SW 1271 (cell line): ENCODE data around the gene PLOD1.
A peak's percentile ranks its signal among the peaks of the same experiment; 100 is the strongest.

Experiments
- DNase-seq, 2 experiments: peaks; one replicate each; lab custom pipeline; 2025; lab: John Stamatoyannopoulos, UW

Gene PLOD1

GRCh38 chr1:11978301-11978700, 43.8 kb downstream of the PLOD1 start:
- DNase-seq, result no peak

- DNase-seq, result no peak
Observed at GRCh38 chr1:11979028-11979850, 44.7 kb downstream of the PLOD1 start.

- DNase-seq, result peak; percentile 87 to 93
Observed at GRCh38 chr1:11979851-11980675, 45.5 kb downstream of the PLOD1 start, which contains the start of gene MFN2. TSS of gene MFN2 (plus strand) at chr1:11980444. CDS start at chr1:11989169, 8,725 bp downstream.

GRCh38 chr1:11980676-11980972, 46.1 kb downstream of the PLOD1 start:
- no peak for DNase-seq

GRCh38 chr1:11981378-11982009, 47.0 kb downstream of the PLOD1 start:
- DNase-seq, result no peak

- no peak for DNase-seq
Observed at GRCh38 chr1:11982010-11982392, 47.5 kb downstream of the PLOD1 start.

- no peak for DNase-seq
Observed at GRCh38 chr1:11984121-11984520, 49.6 kb downstream of the PLOD1 start.

- no peak for DNase-seq
Observed at GRCh38 chr1:11984576-11984975, 50.1 kb downstream of the PLOD1 start.

- no peak for DNase-seq
Observed at GRCh38 chr1:11985171-11985570, 50.7 kb downstream of the PLOD1 start.

- no peak for DNase-seq
Observed at GRCh38 chr1:11985851-11986250, 51.3 kb downstream of the PLOD1 start.

GRCh38 chr1:11989669-11990068, 55.2 kb downstream of the PLOD1 start:
- no peak for DNase-seq

GRCh38 chr1:11990303-11991032, 56.0 kb downstream of the PLOD1 start:
- DNase-seq, result no peak

GRCh38 chr1:11991969-11992676, 57.6 kb downstream of the PLOD1 start:
- no peak for DNase-seq

- DNase-seq, result no peak
Observed at GRCh38 chr1:11997081-11997850, 62.7 kb downstream of the PLOD1 start.

GRCh38 chr1:11998636-11999035, 64.1 kb downstream of the PLOD1 start:
- DNase-seq, result no peak

- no peak for DNase-seq
Observed at GRCh38 chr1:11999236-11999635, 64.7 kb downstream of the PLOD1 start.

- no peak for DNase-seq
Observed at GRCh38 chr1:12001249-12001917, 66.9 kb downstream of the PLOD1 start.

GRCh38 chr1:12001996-12002493, 67.5 kb downstream of the PLOD1 start:
- DNase-seq, result no peak

- DNase-seq, result no peak
Observed at GRCh38 chr1:12003762-12004161, 69.2 kb downstream of the PLOD1 start.
